Measurements from ENCODE around the gene RXYLT1.

DNA sequence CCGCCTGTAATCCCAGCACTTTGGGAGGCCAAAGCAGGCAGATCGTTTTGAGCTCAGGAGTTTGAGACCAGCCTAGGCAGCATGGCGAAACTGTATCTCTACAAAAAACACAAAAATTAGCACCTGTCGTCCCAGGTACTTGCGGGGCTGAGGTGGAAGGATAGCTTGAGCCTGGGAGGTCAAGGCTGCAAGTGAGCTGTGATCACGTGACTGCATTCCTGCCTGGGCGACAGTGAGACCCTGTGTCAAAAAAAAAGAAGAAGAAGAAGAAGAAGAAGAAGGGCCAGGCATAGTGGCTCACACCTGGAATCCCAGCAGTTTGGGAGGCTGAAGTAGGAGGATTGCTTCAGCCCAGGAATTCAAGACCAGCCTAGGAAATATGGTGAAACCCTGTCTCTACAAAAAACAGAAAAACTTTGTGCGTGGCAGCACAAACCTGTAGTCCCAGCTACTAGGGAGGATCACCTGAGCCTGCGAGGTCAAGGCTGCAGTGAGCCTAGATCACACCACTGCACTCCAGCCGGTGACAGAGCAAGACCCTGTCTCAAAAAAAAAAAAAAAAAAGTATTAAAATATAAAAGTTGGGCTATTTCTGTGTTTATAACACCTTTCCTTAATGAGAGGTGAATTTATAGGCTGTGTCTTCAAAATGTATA is 15.5 kb downstream of the RXYLT1 start:
- TF ChIP-seq SUZ12 (IDR thresholded peaks at IDR 0.05) (no peak), SP1 (IDR thresholded peaks at IDR 0.05) (no peak), ELF4 (IDR thresholded peaks at IDR 0.05) (no peak), HDGF (IDR thresholded peaks at IDR 0.05; ENCODE audit: borderline replicate concordance) (no peak), NFRKB (IDR thresholded peaks at IDR 0.05) (no peak), FOXM1 (IDR thresholded peaks at IDR 0.05; ENCODE audit: borderline replicate concordance) (no peak), FOXK2 (IDR thresholded peaks at IDR 0.05) (no peak), ZNF384 (IDR thresholded peaks at IDR 0.05) (no peak), FOXA1 (IDR thresholded peaks at IDR 0.05) (no peak)

Measured in HEK293T (cell line).